Activated CD4-positive, alpha-beta T cell treated with anti-CD3 and anti-CD28 coated beads, Interleukin-2, amount 50 U/mL, for 16 hours (primary cell): ENCODE data around the gene GABRG3.
"Not testable (repeated sequence)": the region's sequence is repeated elsewhere in the genome, so short reads cannot be mapped to it uniquely, and the experiment has no call there.

Source experiments
- DNase-seq: peaks from one replicate; pipeline ENCODE4 v3.0.0-alpha.2; 2020

GABRG3 gene

DNA sequence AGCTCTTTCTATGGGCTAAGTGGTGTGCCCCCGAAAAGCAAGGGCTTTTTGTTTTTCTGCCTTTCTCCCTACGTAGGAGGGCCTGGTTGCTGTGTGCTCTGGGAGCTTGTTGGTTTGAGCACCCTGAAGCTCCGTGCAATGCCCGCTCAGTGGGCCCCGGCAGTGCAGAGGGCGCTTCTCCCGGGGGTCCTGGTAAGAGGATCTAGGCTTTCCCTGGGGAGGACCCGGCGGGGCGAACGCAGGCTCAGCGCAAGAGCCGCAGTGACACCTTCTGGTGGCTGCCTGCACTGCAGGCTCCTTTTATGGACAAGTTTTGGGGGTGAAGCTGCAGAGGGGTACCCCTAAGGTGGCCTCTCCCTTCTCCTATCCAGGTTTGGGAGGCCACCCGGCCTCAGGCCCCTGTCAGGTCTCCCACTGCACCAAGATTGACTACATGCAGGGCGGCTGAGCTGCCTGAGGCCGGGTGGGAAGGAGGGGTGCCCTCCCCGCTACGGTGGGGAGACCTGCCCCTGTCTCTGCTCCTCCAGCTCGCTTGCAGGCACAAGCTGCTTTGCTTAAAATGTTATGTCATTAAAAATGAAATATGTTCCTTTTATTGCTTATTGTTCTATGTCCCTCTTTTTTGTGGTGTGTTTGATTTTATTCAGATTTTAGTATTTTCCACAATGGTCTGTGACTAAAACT lies 387.9 kb downstream of the GABRG3 start:
- DNase-seq = peak; percentile 15

DNA sequence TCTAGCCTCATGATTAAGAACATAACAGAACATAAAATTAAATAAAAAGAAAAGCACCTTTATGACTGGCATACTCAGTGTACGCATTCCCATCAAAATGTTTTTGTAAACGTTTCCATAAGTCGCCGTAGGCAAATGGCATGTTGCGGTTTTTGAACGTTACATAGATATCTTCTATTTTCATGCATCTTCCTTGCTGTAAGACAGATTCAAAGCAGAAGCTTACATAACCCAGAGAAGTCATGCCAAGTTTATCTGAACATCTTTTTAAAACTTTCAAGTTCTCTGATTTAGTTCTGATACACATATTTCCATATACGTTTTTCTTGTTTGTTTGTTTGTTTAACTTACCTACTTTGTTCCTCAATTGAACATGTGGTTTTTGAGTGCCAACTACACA lies 388.6 kb downstream of the GABRG3 start:
- no peak for DNase-seq

DNA sequence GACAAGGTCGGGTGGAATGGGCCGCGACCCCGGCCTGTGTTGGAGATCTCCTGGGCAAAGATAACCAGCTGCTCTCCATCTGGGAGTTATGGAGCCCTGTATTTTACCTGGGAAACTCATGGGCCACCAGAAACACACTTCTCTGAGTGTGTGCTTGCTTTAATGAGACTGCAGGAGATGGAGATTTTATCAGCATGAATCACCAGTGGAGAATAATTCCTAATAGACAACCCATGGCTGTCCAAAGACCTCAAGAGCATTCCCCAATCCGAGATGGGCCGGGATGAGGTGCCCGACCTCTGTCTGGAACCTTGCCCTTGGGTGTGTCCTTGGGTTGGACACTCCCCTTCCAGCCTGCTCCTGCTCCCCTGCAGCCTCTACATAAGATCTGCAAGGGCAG lies 389.3 kb downstream of the GABRG3 start:
- DNase-seq = no peak

DNA sequence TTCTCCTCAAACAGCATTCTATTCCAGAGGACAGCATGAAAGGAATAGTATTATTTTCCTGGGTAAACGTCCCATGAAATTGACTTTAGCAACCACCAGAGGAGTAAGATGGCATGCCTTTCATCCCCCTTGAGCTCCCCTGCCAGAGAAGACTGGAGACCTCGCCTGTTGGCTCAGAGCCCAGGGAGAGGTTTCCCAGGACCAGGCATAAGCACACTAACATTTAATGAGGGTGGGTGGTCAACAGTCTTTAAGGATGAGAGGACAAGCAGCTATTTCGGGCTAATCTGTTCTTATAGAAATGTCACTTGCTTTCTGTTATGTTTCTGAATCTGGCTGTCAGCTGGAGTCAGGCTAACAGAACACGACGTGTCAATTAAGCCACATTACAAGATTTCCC lies 390.5 kb downstream of the GABRG3 start:
- DNase-seq = no peak

DNA sequence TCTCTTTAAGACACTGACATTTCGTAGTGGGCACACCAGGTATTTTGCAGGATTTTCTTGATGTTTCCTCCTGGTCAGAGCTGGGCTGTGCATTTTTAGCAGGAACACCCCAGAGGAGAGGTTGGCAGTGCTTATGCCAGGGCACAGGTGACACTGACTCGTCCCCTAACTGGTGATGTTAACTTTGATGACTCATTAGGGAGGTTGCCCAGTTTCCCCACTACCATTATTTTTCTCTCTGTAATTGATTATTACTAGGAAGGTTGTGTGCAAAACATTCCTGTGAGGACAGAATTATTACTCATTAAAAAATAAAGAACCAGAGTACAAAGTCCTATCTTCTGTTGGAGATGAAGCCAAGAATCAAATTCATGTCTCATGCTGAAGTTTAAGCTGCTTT lies 394.5 kb downstream of the GABRG3 start:
- DNase-seq = no peak

DNA sequence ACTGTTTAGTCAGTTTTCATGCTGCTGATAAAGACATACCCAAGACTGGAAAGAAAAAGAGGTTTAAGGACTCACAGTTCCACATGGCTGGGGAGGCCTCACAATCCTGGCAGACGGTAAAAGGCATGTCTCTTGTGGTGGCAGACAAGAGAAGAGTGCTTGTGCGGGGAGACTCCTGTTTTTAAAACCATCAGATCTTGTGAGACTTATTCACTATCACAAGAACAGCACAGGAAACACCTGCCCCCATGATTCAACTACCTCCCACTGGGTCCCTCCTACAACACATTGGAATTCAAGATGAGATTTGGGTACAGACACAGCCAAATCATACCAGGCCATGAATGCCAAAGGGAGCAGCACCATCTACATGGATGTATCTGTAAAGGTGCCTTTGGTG lies 406.4 kb downstream of the GABRG3 start:
- not testable (repeated sequence) for DNase-seq

DNA sequence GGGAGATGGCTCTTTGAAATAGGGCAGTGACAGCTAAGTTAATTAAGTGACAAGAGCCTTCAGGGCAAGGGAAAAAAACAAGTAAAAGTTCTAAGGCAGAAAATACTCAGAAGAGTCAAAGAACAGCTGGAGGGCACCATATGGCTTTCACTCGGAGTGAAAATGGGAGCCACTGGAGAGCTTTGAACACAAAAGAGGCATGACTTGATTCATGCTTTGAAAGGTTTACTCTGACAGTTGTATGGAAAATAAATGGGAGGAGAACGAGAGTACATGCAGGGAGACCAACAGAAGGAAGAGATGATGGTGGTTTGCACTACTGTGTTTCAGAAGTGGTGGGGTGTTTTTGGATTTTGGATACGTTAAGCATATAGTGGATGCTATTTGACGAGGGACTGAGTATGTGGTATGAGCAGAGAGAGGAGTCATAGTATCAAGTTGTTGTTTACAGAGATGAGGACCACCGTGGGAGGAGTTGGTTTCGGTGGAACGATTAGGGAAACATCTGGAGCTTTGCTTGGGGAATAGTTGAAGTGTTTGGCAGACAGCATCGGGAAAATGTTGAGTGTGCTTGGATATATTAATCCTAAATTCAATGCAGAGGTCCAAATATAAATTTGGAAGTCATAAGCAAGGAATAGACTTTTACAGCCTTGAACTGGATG lies 411.5 kb downstream of the GABRG3 start:
- DNase-seq = no peak

DNA sequence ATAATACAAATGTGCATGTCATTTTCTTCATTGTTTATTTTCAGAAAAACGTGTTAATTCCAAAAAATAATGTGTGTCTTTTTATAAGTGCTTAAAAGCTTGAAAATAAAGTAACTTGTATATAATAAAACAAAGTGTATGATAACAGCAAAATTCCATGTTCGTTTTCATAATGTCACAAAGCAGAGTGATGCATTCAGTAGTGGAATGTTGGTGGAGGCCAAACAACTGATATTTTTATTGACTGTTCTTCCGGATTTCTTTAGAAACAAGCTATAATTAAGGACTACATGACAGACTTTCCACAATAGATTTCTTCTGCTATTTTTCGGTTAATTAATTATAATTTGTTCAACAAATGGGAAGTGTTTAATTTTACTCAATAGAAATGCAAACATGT lies 412.7 kb downstream of the GABRG3 start:
- no peak for DNase-seq

DNA sequence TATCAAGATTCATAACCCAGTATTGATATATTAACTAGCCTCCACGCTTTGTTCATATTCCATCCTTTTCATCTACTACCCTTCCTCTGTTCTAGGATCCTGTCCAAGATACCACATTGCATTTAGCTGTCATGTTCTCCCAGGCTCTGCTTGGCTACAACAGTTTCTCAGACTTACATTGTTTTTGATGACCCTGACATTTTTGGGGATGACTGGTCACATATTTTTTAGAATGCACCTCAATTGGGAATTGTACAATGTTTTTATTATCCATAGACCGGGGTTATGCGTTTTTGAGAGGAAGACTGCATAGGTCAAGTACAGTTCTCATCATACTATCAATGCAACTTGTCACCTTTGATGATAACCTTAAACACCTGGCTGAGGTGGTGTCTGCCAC lies 421.2 kb downstream of the GABRG3 start:
- no peak for DNase-seq

DNA sequence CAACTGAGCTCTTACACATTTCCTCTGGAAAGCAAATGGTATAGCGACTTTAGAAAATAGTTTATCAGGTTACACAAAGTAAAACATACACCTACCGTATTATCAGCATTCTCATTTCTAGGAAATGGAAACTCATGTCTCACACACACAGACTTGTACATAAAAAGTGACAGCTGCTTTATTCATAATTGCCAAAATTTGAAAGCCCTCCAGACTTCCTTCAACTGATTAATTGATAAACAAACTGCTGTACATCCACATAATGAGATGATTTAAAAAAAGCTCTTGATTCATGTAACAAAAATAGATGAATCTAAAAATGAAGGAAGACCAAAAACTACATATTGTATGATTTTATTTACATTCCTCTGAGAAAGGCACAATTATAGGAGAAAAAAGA lies 425.5 kb downstream of the GABRG3 start:
- DNase-seq = no peak

DNA sequence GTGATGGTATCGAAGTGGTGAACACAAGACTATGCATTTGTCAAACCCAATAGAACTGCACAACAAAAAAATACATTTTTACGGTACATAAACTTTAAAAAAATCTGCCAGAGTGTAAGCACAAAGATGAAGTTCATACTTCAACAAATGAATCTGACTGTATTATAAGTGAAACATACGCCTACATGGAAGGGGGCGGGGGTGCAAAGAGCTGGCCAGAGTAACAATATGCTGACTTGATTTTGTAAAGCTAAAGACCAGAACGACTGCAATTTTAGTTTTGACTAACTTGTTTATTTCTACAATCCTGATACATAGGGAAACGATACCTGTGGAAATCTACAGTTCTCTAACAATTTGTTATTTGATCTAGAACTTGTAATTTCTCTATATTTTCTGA lies 426.0 kb downstream of the GABRG3 start:
- no peak for DNase-seq

DNA sequence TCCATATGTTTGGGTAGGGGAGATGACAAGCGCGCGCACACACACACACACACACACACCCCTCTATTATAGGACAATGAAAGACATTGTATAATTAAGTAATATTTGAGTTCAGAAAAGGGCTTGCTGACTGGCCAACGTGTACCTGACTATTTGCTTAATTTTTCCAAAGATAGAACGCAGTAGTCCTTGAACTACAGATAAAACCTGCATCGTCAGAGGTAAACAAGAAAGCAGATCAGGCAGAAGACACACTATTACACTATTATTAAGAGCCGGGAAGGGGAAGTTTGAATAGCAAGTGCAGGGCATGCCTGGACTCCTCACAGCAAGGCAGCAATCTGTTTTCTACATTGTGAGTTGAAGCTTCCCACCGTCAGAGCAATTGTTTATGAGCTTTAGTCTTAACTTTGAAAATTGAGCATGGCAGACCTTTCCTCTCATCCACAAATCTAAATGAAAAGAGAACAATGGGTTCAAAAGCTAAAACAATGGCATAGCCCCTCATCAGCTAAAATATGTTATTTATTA lies 427.7 kb downstream of the GABRG3 start:
- DNase-seq = no peak

DNA sequence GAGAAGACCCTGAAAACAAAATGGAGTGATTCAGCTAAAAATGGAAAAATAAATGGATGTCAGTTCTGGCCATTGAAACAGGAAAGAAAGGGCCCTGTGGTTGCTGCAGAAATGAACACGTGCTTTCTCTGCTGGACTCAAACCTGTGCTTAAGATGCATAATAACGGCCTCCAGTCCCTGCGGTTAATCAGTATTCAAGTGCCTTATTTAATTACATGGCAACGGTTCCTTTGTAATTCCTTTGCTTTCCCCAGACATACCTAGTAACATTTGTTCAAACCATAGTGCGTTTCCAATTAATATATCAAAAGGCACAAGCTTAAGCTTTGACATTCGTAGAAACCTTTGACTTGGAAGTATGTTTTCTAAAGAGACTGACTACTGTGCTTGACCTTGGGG lies 428.3 kb downstream of the GABRG3 start:
- no peak for DNase-seq

DNA sequence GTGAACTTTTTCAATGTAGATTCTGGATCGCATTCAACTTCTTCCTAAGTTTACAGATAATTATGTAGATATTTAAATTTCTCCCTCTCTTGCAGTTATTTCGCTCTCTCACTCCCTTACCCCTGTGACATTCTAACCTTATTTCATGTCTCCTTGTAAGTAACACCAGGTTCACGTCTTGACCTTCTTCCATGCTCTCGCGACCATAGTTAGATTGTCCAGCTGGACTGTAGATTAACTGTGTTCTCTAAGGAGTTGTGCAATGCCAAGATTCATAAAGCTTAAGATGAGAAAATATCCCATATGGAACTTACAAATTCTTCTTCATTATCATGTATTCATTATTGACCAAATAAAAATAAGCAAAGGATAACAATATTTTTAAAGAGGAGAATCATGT lies 430.5 kb downstream of the GABRG3 start:
- DNase-seq = no peak

DNA sequence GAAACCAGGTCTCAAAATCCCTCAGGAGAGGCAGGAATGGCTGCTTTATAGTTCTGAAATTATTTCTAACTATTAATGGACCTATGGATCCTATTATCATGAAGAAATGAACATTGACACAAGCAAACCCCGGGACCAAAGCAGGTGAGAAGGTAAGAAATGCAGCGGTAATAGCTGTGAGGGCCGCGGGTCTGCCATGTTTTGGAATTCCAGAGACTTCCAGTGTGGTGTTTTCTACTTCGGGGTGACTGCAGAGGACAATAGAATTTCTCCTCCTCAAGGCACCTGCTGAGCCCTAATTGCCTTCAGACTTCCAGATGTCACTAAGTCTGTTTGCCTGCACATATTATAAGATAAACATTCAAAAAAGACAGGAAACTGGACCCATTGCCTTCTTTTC lies 437.4 kb downstream of the GABRG3 start:
- no peak for DNase-seq

DNA sequence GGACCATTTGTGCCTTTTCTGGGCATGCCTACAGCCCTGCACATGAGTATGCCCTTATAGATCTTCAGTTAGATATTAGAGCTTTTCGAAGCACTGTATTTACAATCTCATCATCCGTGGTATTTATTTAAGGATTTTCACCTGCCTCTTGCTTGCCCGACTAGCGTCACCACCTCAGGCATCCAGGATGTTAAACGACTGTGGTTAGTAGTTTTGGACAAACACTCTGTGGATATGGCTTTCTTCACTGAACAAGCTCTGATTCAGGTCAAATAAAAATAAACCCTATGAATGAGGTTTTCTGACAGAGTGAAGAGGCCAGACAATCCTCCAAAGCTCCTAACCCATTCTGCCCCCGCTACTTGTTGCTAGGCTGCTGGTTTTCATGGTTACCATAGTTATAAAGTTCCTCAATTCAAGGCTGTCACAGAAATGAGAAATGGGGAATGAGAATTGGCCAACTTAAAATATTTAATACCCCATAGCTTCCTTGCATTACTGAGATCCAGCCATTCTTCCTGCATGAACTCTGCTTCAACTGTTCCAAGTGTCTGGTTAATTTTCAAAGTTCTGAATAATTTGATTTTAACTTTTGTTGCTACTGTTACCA lies 440.1 kb downstream of the GABRG3 start:
- no peak for DNase-seq

DNA sequence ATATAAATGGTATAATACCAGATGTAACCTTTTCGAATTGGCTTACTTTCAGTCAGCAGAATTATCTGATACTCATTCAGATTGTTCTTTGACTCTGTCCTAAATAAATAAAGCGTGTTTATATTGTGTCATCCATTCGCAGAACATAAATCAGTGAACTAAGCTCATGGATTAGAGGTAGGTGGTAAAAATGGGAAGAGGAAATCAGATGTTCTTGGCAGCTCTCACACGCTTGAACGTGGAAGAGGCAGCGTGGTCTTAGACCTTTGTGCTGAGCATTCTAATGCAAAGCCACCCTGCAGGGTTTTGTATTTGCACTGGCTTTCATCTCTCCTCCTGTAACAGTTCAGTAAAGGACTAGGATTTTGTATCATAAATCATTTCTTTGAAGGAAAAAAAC lies 441.4 kb downstream of the GABRG3 start:
- no peak for DNase-seq

DNA sequence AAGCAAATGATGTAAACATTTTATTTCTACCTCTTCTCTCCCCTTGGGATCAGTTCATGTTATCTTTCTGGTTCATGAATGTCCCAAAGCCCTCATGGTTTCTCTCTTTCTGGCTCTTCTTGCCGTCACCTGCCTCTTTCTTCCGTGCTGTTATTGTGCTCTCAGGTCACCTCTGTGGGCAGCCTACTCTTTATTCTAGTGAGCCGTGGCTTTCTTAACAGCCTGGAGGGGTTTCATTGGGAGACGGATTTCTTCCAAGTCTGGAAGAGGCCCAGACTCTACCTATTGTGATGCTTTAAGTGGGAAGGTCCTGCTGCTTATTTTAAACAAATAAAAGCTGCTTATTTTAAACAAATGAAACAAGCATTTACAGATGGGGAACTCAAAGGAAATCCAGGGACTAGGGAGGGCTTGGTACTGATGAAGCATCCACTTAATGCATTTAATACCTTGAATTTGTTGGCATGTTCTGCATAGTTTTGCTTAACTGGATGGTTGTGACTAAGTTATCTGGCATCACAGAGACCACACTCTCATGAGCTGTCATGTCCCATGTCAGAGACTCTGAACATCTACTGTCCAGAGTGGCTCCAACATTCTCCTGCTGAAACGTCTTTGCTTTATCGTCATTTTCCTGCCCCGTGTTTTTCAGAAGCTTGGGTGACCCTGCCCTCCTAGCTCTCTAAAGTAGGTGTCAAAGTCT lies 443.3 kb downstream of the GABRG3 start:
- no peak for DNase-seq

DNA sequence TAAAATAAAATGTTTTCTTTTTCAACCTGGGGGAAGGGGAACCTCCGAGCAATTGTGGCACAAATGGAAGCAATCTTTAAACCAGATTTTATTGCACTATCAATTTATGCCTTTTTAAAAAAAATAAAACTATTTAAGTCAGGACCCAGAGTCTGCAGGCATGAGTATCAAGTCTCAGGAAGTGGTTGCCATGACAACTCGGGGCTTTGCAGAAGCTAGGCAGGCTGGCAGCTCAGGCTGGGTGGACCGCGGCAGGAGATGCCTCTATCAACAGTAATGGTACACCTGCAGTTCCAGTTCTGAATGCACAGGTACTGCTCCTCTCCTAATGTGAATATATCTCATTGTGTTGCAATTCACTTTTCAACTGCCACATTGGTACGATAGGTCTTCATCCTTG lies 447.7 kb downstream of the GABRG3 start:
- no peak for DNase-seq

DNA sequence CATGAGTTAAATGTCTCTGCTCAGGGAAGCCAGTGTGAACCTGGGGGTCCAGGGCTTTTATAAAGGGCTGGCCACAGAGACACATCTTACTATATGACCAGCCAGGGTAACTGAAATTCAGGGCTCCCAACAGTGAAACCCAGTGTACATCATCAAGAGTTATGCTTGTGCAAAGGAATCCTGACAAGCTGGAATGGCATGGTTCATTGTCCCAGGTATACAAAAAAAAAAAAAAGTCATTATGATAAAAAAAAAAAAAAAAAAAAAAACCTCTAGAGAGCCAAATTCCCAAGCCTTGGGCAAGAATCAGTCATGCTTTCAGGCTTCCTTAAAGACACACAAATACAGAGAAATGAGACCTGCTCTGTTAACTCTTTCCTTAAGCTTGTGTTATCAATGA lies 452.0 kb downstream of the GABRG3 start:
- DNase-seq = no peak

DNA sequence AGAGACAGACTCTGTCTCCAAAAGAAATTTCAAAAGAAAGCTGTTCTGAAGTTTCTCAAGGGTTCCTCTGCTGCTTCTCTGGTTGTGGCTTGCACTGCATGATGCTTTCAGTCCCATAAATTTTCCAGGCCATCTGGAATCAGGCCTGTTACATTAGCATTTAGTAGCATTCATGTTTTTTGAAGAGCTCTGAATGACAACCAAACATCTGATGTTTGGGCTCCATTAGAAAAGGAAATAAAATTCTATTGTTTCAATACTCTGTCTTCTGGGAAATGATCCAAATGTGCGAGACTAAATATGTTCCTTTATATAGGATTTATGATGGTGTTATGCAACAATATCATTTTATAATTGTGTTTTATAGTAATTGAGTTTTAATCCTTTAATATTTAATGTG lies 455.8 kb downstream of the GABRG3 start:
- DNase-seq = no peak

DNA sequence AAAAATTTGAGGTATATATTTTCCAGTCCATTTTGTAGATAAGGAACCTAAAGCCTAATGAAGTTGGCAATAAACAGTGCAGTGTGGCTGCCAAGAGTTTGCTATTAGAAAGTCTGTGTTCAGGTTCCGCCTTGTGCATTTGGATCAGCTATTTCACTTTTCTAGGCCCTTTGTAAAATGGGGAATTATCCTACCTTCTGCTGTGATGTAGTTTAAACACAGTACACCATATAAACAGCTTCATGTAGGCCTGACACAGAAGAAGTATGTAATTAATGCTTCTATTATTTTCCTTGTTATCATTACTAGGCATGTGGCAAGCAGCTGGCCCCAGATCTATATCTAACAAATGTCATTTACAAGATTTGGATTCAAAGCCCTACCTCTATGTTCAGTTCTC lies 456.3 kb downstream of the GABRG3 start:
- no peak for DNase-seq

DNA sequence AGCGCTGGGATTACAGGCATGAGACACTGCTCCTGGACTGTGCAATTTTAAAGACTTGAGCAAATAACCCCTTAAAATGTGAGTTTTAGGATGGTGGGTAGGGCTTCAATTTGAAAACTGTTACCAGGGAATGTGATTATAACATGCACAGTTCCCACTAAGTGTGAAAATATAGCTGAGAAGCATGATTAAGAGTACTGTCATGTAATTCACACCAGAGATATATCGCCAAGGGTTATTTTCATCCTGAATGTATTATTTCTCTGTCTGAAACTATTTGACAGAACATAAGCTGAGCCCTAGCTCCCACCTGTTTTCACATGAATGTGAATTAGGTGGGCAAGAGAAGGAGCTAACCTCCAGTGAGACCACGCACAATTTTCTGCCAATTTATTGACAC lies 457.2 kb downstream of the GABRG3 start:
- no peak for DNase-seq

DNA sequence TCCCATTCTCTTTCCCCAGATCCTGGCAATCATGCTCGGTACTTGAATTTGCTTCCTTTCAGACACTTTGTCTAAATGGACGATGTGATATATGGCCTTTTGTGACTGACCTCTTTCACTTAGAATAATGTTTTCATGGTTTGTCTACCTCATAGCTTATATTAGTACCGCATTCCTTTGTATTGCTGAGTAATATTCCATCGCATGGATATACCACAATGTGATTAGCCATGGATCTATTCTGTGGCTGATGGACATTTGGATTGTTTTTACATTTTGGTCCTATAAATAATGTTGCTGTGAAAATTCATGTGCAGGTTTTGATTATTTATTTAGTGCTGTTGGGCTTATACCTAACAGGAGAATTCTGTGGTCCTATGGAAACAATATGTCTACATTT lies 458.6 kb downstream of the GABRG3 start:
- no peak for DNase-seq
